Measurements from ENCODE around the gene CARD11.

DNA sequence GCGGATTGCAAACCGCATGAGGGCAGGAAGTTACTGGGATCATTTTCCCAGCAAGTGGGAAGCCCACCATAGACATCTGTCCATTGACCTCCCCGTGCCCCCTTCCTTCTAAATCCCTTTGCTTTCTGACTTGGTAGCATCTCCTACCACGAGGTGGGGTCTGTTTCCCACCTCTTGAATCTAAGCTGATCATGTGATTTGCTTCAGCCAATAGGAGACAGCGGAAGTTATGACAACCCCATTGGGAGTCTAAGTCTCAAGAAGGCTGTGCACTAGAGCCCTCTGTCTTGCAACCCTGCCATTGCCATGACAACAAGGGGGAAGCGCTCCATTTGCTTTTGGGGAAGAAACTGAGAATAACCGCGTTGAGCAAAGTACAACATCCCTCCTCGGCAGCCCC lies 39.2 kb upstream of the CARD11 start:
- TF ChIP-seq, protein P1, sequence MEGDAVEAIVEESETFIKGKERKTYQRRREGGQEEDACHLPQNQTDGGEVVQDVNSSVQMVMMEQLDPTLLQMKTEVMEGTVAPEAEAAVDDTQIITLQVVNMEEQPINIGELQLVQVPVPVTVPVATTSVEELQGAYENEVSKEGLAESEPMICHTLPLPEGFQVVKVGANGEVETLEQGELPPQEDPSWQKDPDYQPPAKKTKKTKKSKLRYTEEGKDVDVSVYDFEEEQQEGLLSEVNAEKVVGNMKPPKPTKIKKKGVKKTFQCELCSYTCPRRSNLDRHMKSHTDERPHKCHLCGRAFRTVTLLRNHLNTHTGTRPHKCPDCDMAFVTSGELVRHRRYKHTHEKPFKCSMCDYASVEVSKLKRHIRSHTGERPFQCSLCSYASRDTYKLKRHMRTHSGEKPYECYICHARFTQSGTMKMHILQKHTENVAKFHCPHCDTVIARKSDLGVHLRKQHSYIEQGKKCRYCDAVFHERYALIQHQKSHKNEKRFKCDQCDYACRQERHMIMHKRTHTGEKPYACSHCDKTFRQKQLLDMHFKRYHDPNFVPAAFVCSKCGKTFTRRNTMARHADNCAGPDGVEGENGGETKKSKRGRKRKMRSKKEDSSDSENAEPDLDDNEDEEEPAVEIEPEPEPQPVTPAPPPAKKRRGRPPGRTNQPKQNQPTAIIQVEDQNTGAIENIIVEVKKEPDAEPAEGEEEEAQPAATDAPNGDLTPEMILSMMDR (IDR thresholded peaks at IDR 0.05) = no peak
- TF ChIP-seq POLR2A (IDR thresholded peaks at IDR 0.05) = no peak

Measured in right lobe of liver (tissue), 4 donors.